ENCODE results near the gene CCL14. TPM values are rescaled to one million over a fixed set of nuclear protein-coding genes. Genes with fewer than 3 reads are reported as not detected.

The CCL14 gene
- total RNA-seq, 1 experiment from 2014 or later: not detected

- no peak for ATAC-seq
- H3K27ac ChIP-seq (ENCODE audit: low read length): no peak overlapping the region
- in situ Hi-C loops (cut with HindIII; ENCODE audit: low pct_unique_long_range_greater_than_20kb, low sequenced_read_pairs) (no loop called here), intact Hi-C loops (cut with micrococcal nuclease; ENCODE audit: unreplicated experiment) (no loop called here)
- H3K36me3 ChIP-seq (ENCODE audit: control insufficient read depth, insufficient read depth, low read length): no peaks in the 10 kb centered on the region
- ChIA-PET POLR2A (no interaction called here), CTCF (interaction anchor here (0.6 to 1.8 kb wide), 3 partner anchors 9 to 72 kb away, joined by 4 to 6 read pairs (median 5); no protein-coding TSS in a partner anchor)
- no TSS peak for BruUV-seq (replicated peaks)
- H3K9me3 ChIP-seq (ENCODE audit: control insufficient read depth, insufficient read depth, low read depth, low read length): no peaks in the 10 kb centered on the region
- TF ChIP-seq POLR2AphosphoS5 (IDR thresholded peaks at IDR 0.05; ENCODE audit: low read depth, low read length) (no peak), REST (IDR thresholded peaks at IDR 0.05; ENCODE audit: insufficient read depth in 1 of 2, low read depth in 2 of 2, low read length in 1 of 2) (no peak), SIN3A (IDR thresholded peaks at IDR 0.05; ENCODE audit: borderline replicate concordance, insufficient read depth, low read depth, low read length) (no peak), TCF7L2 (IDR thresholded peaks at IDR 0.05; ENCODE audit: low read depth, low read length) (no peak)
- TF ChIP-seq, protein P1, sequence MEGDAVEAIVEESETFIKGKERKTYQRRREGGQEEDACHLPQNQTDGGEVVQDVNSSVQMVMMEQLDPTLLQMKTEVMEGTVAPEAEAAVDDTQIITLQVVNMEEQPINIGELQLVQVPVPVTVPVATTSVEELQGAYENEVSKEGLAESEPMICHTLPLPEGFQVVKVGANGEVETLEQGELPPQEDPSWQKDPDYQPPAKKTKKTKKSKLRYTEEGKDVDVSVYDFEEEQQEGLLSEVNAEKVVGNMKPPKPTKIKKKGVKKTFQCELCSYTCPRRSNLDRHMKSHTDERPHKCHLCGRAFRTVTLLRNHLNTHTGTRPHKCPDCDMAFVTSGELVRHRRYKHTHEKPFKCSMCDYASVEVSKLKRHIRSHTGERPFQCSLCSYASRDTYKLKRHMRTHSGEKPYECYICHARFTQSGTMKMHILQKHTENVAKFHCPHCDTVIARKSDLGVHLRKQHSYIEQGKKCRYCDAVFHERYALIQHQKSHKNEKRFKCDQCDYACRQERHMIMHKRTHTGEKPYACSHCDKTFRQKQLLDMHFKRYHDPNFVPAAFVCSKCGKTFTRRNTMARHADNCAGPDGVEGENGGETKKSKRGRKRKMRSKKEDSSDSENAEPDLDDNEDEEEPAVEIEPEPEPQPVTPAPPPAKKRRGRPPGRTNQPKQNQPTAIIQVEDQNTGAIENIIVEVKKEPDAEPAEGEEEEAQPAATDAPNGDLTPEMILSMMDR (IDR thresholded peaks at IDR 0.05): no peak
- no peak for DNase-seq (ENCODE audit: low read depth, low spot score)
- no peaks in the 10 kb centered on the region for H3K27me3 ChIP-seq (ENCODE audit: control insufficient read depth, insufficient read depth, low read length)
- H3K4me3 ChIP-seq (ENCODE audit: low read depth in 2 of 2, low read length in 2 of 2): no peak overlapping the region
- no peaks in the 10 kb centered on the region for H3K4me1 ChIP-seq (ENCODE audit: control insufficient read depth, insufficient read depth, low read length)
These were observed 14.2 kb upstream of the CCL14 start for GRCh38 chr17:36000732-36001109.

DNA sequence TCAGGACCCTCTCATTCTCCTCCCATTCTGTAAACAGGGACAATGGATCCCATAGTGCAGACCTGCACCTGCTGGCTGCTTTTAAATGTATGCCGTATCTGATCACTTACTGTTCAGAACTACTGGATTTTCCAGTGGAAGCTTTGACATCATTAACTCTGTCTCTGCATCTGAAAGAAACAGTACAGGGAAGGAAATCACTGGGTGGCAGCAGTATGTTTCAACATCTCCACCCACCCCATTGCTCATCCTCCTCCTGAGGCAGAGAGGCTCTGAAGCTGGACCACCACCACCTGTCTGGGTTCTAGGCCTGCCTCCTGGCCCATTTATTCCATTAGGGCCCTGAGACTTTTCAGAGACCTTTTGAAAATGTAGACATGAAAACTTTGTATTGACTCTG, 12.2 kb upstream of the CCL14 start:
- ATAC-seq (no peak), DNase-seq (ENCODE audit: low read depth, low spot score) (no peak)
- Histone ChIP-seq H3K36me3 (ENCODE audit: control insufficient read depth, insufficient read depth, low read length) (no peaks in the 10 kb centered on the region), H3K9me3 (ENCODE audit: control insufficient read depth, insufficient read depth, low read depth, low read length) (no peaks in the 10 kb centered on the region), H3K4me1 (ENCODE audit: control insufficient read depth, insufficient read depth, low read length) (no peaks in the 10 kb centered on the region), H3K27me3 (ENCODE audit: control insufficient read depth, insufficient read depth, low read length) (no peaks in the 10 kb centered on the region), H3K4me3 (ENCODE audit: low read depth in 2 of 2, low read length in 2 of 2) (no peak overlapping the region), H3K27ac (ENCODE audit: low read length) (no peak overlapping the region)
- intact Hi-C loops (cut with micrococcal nuclease; ENCODE audit: unreplicated experiment): no loop called here
- POLR2A ChIA-PET: no interaction called here
- CTCF ChIA-PET: no interaction called here
- in situ Hi-C loops (cut with HindIII; ENCODE audit: low pct_unique_long_range_greater_than_20kb, low sequenced_read_pairs): no loop called here
- TF ChIP-seq, protein P1 (IDR thresholded peaks at IDR 0.05): no peak
- TF ChIP-seq SIN3A (IDR thresholded peaks at IDR 0.05; ENCODE audit: borderline replicate concordance, insufficient read depth, low read depth, low read length): no peak
- no peak for TF ChIP-seq POLR2AphosphoS5 (IDR thresholded peaks at IDR 0.05; ENCODE audit: low read depth, low read length)
- TF ChIP-seq TCF7L2 (IDR thresholded peaks at IDR 0.05; ENCODE audit: low read depth, low read length): no peak
- no TSS peak for BruUV-seq (replicated peaks)
